SU-DHL-6 (cell line): ENCODE measurements around the gene ARF6.

Experiments used
- H2AFZ ChIP-seq: fragments of 200-600 bp; sonication (generic); 2 replicates; pipeline ENCODE4 v1.6.1; 2014; ENCODE audit warnings: low read depth, mild to moderate bottlenecking, moderate library complexity, mixed read lengths, antibody characterized with exemption, low read length; ENCODE audit not compliant: severe bottlenecking
- H3F3A ChIP-seq: fragments of 200-600 bp; shearing (Covaris generic); 2 replicates; pipeline ENCODE4 v1.6.0; 2016; ENCODE audit warnings: antibody characterized with exemption, mild to moderate bottlenecking; ENCODE audit not compliant: insufficient read depth
- H3K27ac ChIP-seq: fragments of 200-600 bp; sonication (generic); 2 replicates; pipeline ENCODE4 v1.5.1; 2016; ENCODE audit warnings: low read depth, mild to moderate bottlenecking, low read length, moderate library complexity, mixed read lengths
- H3K27me3 ChIP-seq: fragments of 200-600 bp; sonication (generic), shearing (Covaris generic); 2 replicates; pipeline ENCODE4 v1.6.0; 2014; ENCODE audit warnings: mild to moderate bottlenecking, low read length
- H3K36me3 ChIP-seq: fragments of 200-600 bp; sonication (generic); 2 replicates; pipeline ENCODE4 v1.6.1; 2014; ENCODE audit warnings: mild to moderate bottlenecking, low read length, mixed read lengths
- H3K4me2 ChIP-seq: fragments of 300-600, 200-600 bp; shearing (Covaris generic), sonication (generic); 2 replicates; pipeline ENCODE4 v1.6.0; 2014; ENCODE audit warnings: low read length, low read depth, mild to moderate bottlenecking; ENCODE audit not compliant: poor library complexity, severe bottlenecking
- H3K4me3 ChIP-seq: fragments of 200-600 bp; sonication (generic); 2 replicates; pipeline ENCODE4 v1.5.1; 2014; ENCODE audit warnings: antibody characterized with exemption, low read length, mild to moderate bottlenecking, mixed read lengths; ENCODE audit not compliant: insufficient read depth, poor library complexity, severe bottlenecking
- H3K79me2 ChIP-seq: fragments of 200-600 bp; sonication (generic); 2 replicates; pipeline ENCODE4 v1.6.1; 2014; ENCODE audit warnings: mild to moderate bottlenecking, low read length, moderate library complexity; ENCODE audit not compliant: insufficient read depth
- H3K9ac ChIP-seq: fragments of 200-600 bp; sonication (generic); 2 replicates; pipeline ENCODE4 v1.7.0; 2014; ENCODE audit warnings: mild to moderate bottlenecking, low read length
- H3K9me2 ChIP-seq: fragments of 200-600 bp; sonication (generic); replicated peaks from 2 replicates; pipeline ENCODE4 v1.6.1; 2014; ENCODE audit warnings: low read length; ENCODE audit not compliant: insufficient read depth
- H3K9me3 ChIP-seq: fragments of 200-600 bp; sonication (generic); 2 replicates; pipeline ENCODE4 v1.6.1; 2014; ENCODE audit warnings: low read length, mixed read lengths; ENCODE audit not compliant: insufficient read depth
- H4K20me1 ChIP-seq: fragments of 200-600 bp; sonication (generic); 2 replicates; pipeline ENCODE4 v1.6.1; 2014; ENCODE audit warnings: low read depth, mild to moderate bottlenecking, antibody characterized with exemption, low read length, moderate library complexity, mixed read lengths
- EZH2phosphoT487 ChIP-seq: fragments of 200-600 bp; sonication (generic), shearing (Covaris generic); conservative IDR thresholded peaks from 2 replicates; pipeline ENCODE4 v1.6.1; 2018; ENCODE audit warnings: mild to moderate bottlenecking, antibody characterized with exemption, low read length, moderate library complexity, mixed read lengths
- TF ChIP-seq, protein P1 (sequence below): fragments of 200-600 bp; sonication (generic); IDR thresholded peaks from one replicate; pipeline ENCODE4 v1.5.1; 2017; ENCODE audit warnings: antibody characterized with exemption, mild to moderate bottlenecking, low read length, moderate library complexity; ENCODE audit not compliant: insufficient read depth, poor library complexity, severe bottlenecking

ARF6 gene

DNA sequence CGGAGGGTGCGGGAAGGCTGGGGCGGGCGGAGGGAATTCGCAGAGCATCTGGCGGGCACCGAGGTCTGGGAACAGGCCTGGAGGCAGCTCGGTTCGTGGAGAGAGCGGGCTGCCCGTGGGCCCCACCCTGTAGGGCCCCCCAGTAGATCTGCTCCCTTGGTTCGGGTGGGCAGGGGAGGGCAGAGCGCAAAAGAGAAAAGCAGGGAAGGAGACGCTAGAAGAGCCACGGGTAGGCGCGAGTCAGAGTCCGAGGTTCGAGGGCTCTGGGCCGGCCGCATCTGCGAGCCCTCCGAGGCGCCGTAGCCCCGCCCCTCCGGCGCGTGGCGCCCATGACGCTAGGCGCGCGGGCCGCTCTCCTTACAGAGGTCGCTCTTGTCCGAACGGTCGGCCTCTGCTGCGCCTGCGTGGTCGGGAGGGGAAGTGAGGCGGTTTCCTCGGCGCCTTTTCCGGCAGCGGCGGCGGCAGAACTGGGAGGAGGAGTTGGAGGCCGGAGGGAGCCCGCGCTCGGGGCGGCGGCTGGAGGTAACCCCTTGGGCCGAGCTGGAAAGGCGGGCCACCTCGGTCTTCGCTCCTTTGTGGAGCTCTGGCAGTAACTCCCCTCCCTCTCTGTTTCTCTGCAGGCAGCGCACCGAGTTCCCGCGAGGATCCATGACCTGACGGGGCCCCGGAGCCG lies at the start of gene ARF6:
ARF6 (plus strand) TSS at position 447 of the 673 bp plus-strand sequence. CDS start 655 bp downstream, outside the sequence.
- Histone ChIP-seq H2AFZ (peak within 1 kb of the TSS; percentile 44), H3K4me3 (peak within 1 kb of the TSS; percentile 95), H3K27ac (peak within 1 kb of the TSS; percentile 94), H3K9me3 (no peaks in the 10 kb centered on the region), H3K36me3 (peaks cover 35% of the 10 kb centered on the region), H3K79me2 (peaks cover 49% of the 10 kb centered on the region), H3K4me2 (peak within 1 kb of the TSS; percentile 99), H3K27me3 (no peaks in the 10 kb centered on the region), H3K9ac (peak within 1 kb of the TSS; percentile 100), H3K9me2 (no peaks in the 10 kb centered on the region), H3F3A (peaks cover 64% of the 10 kb centered on the region), H4K20me1 (peaks cover 24% of the 10 kb centered on the region)
- TF ChIP-seq, protein P1, sequence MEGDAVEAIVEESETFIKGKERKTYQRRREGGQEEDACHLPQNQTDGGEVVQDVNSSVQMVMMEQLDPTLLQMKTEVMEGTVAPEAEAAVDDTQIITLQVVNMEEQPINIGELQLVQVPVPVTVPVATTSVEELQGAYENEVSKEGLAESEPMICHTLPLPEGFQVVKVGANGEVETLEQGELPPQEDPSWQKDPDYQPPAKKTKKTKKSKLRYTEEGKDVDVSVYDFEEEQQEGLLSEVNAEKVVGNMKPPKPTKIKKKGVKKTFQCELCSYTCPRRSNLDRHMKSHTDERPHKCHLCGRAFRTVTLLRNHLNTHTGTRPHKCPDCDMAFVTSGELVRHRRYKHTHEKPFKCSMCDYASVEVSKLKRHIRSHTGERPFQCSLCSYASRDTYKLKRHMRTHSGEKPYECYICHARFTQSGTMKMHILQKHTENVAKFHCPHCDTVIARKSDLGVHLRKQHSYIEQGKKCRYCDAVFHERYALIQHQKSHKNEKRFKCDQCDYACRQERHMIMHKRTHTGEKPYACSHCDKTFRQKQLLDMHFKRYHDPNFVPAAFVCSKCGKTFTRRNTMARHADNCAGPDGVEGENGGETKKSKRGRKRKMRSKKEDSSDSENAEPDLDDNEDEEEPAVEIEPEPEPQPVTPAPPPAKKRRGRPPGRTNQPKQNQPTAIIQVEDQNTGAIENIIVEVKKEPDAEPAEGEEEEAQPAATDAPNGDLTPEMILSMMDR, result no peak
- no peak for TF ChIP-seq EZH2phosphoT487

DNA sequence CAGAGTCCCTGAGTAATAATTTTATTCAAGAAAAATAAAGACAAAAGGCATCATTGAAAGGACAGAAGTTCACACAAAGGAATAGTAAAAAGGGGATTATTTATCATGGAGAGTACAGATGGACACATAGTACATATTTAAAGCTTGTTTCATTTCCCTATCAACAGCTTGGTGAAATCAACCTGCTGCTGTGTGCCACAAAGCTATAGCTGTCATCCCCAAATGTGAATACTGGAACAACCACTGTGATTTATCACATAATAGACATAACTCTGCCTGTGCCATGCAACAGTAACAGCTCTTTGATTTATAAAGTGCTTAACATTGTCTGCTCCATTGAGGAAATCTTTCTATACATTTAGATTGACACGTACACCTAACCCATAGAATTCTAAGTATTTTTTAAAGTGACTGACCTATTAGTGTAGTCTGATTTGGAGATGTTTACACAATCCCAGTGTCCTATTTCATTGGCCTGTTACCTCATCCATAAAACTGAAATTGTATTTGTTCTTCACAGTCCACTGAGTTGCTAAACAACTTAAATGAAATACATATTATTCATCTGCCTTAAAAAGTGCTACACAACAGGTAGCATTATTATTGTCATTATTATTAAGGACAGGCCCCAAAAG lies 43.6 kb upstream of the ARF6 start:
- Histone ChIP-seq H3K4me3 (no peak overlapping the region), H3K9me3 (no peaks in the 10 kb centered on the region), H3K27ac (no peak overlapping the region), H3K36me3 (peaks cover 32% of the 10 kb centered on the region), H3F3A (no peaks in the 10 kb centered on the region; the same call in 1 of the 2 replicates), H3K9me2 (no peaks in the 10 kb centered on the region), H3K27me3 (no peaks in the 10 kb centered on the region), H4K20me1 (no peaks in the 10 kb centered on the region), H3K9ac (no peak overlapping the region), H3K79me2 (peaks cover 29% of the 10 kb centered on the region), H2AFZ (no peak overlapping the region), H3K4me2 (no peak overlapping the region)
- no peak for TF ChIP-seq EZH2phosphoT487
- TF ChIP-seq, protein P1, result no peak

GRCh38 chr14:49851813-49852212 lies 41.1 kb upstream of the ARF6 start:
- Histone ChIP-seq H3K9ac (peak overlapping the region; percentile 93), H3K4me3 (peak overlapping the region; percentile 95), H2AFZ (peak overlapping the region; percentile 79), H3K9me2 (no peaks in the 10 kb centered on the region), H3K9me3 (no peaks in the 10 kb centered on the region), H3K4me2 (peak overlapping the region; percentile 97), H4K20me1 (no peaks in the 10 kb centered on the region), H3K27ac (peak overlapping the region; percentile 66), H3F3A (peaks cover 8% of the 10 kb centered on the region; the same call in 1 of the 2 replicates), H3K79me2 (peaks cover 29% of the 10 kb centered on the region), H3K36me3 (peaks cover 24% of the 10 kb centered on the region), H3K27me3 (no peaks in the 10 kb centered on the region)
- no peak for TF ChIP-seq EZH2phosphoT487
- TF ChIP-seq, protein P1, result no peak
